Measurements from ENCODE around the gene RTBDN.
A peak's percentile ranks its signal among the peaks of the same experiment; 100 is the strongest.

Gene RTBDN

DNA sequence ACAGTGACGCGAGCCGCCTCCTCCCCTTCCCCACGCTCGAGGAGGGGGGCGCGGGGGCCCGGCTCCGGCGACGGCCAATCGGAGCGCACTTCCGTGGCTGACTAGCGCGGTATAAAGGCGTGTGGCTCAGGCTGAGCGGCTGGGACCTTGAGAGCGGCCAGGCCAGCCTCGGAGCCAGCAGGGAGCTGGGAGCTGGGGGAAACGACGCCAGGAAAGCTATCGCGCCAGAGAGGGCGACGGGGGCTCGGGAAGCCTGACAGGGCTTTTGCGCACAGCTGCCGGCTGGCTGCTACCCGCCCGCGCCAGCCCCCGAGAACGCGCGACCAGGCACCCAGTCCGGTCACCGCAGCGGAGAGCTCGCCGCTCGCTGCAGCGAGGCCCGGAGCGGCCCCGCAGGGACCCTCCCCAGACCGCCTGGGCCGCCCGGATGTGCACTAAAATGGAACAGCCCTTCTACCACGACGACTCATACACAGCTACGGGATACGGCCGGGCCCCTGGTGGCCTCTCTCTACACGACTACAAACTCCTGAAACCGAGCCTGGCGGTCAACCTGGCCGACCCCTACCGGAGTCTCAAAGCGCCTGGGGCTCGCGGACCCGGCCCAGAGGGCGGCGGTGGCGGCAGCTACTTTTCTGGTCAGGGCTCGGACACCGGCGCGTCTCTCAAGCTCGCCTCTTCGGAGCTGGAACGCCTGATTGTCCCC lies 42.9 kb downstream of the RTBDN start, which contains the start of gene JUNB:
TSS of gene JUNB (plus strand) at position 142 of the 706 bp plus-strand sequence. CDS start at position 428, 286 bp downstream.
- DNase-seq: peak; percentile 89 to 93

DNA sequence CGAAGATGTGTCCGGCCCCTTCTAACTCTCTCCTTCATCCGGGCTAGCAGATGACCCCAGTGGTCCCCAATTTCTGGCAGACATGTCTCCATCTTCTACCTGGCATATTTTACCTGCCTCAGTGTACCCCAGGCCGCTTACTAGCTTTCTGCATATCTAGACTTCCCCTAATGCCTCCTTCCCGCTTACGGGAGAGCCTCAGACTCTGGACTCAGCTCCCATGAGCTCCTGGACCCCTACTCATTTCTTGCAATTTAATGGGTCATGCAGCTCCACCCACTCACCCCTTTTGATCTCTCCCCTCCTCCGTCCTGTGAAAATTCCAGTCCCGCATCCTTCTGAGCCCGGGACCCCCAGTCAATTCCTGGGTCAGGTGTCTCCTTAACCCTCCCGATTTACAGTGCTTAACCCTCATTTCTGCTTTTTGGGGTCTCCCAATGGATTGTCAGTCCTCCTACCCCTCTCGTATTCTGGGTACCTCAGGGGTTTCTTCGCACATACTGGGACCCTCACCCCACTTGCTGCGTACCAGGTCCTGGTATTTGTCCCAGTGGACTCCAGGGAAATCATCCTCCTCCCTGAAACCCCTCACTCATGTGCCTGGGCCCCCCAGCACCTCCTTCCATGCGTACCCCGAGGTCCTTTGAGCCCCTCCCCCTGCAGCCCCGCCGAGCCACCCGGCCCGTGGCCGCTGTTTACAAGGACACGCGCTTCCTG lies 43.6 kb downstream of the RTBDN start:
- DNase-seq: no peak

DNA sequence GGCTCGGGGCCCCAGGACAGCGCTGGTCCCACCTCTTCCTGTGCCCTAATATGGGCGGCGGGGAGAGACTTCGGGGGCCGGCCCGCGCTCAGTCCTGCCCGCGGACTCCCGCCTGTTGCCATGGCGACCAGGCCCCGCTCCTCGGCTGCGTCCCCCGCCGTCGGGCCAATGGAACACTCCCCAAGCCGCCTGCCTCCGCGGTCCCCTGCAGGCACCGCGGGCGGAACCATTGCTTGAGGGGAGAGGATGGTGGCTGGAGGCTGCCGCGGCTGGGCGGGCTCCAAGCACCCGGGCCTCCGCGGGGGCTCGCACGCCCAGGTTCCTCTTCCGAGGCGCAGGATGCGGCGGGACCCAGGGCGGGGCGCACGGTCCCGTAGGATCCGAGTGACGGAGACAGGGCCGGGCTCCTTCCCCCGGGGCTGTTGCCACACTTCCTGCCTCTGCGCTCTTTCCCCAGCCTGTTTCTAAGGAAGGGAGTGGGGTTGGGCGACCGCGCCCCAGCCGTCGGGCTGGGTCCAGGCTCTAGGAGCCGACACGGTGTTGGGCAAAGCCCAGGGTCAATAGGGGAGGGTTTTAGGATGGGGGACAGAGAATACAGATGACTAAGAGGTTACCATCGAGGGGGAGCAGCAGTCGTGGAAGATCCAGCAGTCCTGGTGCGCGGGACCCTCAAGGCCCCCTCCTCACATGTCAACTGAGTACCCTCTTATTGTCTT lies 44.3 kb downstream of the RTBDN start:
- DNase-seq: peak; percentile 89 to 93

DNA sequence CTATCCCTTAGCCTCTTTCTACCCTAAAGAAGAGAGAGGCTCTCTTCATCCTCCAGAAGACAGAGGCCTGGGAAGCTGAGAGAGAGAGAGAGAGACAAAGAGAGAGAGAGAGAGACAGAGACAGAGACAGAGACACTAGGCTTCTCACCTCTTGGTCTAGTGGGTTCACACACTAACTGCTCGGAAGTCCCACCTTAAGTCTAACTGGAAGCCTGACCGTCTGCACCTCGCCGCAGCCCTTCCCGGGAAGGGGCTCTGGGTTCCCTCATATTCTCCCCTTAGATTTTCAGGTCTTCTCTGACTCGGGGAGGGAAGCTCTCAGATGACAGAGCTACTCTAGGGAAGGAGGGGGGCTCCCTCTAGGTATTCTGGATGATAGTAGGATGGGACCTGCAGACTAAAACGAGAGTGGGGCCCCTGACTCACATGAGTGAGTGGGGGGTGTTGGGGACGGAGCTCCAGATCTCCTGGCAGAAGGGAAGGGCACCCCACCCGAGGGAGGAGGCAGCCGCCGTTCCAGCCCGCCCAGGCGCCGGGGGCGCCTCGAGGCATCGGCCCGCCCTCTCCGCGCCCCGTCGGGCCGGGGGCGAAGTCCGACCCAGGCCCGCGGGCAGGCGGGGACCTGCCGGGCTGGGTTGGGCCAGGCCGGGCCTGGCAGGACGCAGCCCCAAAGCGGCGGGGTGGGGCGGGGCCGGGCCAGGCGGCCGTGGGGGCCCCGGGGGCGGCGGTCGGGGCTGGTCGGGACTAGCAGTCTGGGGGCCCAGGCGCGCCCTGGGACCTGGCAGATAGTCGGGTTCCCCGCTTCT lies 45.1 kb downstream of the RTBDN start:
- DNase-seq: no peak

DNA sequence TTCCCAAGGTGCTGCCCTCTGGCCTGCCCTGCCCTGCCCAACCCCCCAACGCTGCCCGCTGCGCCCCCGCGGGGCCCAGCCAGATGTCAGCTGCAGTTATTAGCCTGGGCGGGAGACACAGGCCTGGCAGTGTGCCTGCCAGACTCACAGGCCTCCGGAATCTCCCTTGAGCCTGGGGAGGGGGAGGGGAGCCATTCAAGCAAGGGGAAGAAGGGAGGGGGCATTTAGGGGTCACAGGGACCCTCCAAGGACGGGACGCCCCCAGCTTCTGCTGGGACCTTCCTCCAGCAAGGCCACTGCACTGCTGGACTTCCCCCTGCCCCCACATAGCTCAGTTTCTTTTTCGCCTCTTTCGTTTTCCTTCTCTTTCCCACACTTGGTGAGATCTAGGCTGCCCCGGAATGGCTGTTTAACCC lies 45.7 kb downstream of the RTBDN start:
- peak; percentile 27 to 33 for DNase-seq

DNA sequence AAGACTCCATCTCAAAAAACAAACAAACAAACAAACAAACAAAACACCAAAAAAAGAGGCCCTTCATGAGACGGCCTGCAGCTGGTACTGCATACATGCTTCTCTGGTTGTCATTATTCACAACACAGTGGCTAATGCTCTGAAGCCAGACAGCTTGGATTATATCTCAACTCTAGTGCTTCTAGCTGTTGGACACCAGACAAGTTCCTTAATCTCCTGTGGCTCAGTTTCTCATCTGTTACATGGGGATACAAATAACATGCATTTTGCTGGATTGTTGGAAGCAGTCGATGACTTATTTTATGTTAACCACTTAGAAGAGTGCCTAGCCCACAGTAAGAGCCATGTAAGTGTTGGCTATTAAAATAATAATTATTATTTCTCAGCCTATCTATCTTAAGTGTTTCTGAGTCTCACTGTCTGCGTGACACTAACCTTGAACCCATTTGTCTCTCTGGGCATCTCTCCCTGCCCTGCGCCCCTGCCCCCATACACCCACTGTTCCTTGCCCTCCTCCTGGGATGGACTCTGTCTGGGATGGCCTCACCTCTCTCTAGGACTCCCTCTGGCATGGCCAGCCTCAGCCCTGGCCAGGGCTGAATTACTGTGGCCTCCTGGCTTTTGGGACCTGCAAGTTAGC lies 46.2 kb downstream of the RTBDN start:
- no peak for DNase-seq

DNA sequence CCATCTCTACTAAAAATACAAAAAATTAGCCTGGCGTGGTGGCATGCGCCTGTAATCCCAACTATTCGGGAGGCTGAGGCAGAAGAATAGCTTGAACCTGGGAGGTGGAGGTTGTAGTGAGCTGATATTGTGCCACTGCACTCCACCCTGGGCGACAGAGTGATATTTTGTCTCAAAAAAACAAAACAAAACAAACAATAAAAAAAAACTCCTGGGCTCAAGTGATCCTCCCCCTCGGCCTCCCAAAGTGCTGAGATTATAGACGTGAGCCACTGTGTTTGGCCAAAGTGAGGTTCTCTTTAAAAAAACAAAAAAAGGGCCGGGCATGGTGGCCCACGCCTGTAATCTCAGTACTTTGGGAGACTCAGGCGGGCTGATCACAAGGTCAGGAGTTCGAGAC lies 46.9 kb downstream of the RTBDN start:
- DNase-seq: no peak

DNA sequence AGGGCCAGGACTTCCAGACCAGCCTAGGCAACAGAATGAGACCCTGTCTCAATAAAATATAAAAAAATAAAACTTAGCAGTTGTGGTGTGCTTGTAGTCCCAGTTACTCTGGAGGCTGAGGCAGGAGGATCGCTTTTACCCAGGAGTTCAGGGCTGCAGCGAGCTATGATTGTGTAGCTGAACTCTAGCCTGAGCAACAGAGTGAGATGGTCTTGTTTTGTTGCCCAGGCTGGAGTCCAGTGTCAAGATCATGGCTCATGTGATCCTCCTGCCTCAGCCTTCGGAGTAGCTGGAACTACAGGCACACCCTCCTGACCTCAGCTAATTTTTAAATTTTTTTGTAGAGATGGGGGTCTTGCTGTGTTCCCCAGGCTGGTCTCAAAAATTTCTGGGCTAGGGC lies 47.4 kb downstream of the RTBDN start:
- DNase-seq: no peak

DNA sequence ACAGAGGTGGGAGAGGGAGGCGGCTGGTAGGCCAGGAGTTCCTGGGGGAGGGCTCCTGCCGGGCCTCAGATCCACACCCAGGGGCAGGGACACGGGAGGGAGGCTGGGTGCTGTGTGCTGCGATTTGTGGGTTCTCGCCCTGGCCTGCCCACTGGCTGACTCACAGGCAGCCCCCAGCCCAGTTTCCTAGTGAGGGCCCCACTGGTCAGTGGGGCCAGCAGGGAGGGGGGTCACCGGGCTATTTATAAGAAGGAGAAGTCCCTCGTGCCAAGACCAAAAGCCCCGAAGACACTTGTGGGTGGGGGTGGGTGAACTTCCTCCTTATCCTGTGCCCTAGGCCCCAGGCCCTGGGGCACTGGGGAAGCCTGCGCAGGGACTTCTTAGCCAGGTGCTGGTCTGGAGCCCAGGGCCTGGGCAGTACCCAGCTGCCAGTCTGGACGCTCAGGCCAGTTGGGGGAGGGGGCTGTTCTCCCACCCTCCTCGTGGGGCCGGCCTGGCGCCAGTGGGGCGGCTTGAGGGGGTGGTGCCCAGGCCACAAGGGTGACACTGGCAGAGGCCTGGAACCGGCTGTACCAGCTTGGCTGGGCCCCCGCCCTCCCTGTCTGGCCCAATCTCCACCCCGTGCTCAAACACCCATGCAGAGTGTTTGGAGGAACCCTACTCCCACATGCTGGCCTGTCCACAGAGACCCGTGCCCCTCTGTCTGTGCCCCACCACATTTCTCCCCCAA lies 48.1 kb downstream of the RTBDN start:
- peak; percentile 53 to 59 for DNase-seq

DNA sequence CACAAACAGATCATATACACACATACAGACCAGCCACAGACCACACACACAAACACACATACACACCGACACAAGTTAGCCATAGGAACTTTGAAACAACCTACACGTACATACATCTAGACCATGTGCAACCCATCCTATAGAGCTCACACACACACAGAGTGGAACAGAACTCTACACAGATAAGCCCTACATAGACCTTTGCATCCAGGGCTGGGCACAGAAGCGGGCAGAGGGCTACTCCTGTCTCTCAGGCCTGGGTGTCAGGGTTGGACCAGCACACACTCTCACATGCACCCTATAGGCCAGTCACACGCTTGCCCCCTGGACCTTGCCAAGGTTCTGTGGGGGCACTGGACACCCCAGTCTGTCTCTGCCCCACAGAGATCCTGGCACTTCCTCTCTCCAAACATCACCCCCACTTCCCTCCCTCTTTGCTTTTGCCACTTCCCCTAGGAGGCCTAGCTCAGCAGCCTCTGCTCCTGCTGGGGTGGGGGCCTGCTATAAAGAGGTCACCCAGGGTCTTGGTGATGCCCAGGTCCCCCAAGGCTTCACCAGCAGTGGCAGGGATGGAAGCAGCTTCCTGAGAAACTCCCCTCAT lies 48.8 kb downstream of the RTBDN start:
- peak; percentile 44 to 59 for DNase-seq

DNA sequence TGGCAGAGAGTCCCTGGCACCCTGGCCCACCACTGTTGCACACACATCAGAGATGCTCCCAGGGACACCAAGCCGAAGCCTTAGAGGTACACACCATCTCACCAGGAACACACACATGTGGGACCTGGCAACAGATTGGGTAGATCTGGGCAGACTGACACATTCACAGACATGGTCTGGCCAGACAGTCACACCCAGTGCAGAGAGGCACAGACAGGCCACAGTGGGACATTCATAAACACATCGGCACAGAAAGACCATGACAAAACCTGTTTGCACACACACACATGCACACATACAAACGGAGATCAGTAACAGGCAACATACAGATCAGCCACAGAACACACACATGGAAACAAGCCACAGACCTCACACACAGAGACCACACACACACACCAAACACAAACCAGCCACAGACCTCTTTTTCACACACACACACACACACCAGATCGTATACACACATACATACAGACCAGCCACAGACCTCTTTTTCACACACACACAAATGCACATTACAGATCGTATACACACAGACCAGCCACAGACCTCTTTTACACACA lies 49.4 kb downstream of the RTBDN start:
- DNase-seq: no peak

DNA sequence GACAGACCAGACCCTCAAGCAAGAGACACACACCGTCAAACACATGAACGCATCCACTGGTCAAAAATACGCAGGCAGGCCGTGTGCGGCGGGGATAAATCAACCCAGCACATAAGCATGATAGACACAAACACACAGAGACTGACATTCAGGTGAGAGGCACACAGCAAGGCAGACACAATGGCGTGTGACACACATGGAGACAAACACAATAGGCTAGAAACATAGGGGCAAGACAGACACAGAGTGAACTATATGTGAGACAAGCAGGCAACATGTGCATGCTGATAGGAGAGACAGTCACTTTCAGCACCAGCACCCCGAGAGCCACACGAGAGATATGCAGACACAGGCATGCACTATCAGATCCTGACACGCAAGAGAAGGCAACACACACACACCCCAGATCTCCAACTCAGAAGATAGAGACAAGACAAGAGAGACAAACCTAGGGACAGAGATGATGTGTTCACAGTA lies 49.9 kb downstream of the RTBDN start:
- no peak for DNase-seq

DNA sequence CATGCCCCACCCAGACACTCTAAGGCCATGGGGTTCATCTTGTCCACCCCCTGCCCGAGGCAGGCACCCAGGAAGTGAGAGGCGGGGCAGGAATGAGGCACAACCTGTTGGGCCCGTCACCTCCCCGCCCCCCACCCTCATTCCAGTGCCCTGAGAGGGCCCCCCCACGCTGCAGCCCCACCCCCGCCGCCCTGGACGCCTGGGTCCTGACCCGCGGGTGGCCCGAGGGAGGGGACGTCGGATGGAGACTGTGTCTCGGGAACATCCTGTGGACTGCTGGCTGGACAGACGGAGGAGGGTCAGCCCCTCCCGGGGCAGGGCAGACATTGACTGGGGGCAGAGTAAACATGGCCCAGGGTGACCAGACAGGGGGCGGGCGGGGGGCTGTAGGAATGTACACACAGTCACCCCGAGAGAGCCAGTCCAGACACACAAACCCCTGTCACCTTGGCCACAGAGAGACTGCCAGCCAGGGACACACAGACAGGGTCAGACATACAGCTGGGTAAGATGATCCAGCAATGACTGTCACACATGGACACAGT lies 50.5 kb downstream of the RTBDN start:
- DNase-seq: no peak

DNA sequence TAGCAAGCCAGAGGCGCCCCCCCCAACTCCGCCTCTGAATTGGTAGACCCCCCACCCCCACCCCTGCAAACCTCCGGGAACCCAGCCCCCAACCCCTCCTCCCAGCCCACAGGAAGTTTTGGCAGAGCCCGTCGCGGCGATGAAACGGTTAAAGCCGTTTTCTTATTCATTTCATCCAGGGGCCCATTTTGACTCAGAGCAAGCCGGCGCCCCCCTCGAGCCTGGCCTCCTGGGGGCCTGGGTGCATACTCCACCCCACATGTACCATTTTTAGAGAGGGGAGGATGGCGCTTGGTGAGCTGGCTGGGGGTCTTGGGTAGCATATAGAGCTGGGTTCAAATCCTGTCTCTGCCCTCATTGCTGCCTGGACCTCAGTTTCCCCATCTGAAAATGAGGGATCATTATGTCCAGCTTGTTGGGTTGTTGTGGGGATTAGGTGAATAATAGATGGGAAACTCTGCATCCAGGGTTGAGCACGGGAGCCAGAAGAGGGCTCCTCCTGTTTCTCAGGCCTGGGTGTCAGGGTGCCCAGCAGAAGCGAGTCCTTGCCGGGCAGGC lies 51.0 kb downstream of the RTBDN start:
- no peak for DNase-seq

DNA sequence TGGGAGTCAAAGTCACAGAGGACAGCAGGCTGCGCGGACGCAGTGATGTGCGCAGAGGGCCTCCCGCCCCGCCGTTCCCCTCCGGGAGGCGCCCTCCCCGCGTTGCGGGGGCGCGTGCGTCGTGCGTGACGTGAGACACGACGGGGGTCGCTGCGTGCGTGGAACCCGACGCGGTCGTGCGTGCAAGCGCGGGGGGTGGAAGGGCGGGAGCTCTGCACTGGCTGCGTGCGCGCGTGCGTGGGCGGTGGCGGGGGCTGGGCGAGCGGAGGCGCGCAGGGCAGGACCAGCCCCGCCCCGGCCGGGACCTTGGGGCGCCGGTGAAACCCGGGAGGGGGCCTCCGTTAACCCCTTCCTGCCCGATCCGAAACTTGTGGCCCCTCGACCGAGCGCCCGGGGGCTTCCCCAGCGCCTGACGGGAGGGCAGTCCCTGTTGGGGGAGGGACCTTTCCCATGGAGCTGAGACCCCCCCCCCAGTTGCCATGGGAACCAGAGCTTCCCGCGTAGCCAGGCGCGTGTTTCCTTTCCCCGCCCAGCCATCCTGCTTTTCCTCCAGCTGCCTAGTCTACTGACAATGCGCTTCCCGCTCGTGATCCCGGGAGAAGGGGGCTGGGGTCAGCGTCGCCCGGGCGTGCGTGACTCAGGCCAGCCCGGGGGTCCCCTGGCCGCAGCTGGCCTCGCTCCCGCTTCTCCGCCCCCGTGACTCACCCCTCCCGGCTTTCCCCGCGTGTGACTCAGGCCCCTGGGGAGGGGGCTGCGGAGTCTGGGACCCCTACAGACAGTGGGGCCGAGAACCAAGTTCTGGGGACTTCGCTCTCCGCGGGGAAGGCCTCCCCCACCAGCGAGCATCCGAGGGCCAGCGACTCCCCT lies 51.7 kb downstream of the RTBDN start:
- peak; percentile 52 to 81 for DNase-seq

DNA sequence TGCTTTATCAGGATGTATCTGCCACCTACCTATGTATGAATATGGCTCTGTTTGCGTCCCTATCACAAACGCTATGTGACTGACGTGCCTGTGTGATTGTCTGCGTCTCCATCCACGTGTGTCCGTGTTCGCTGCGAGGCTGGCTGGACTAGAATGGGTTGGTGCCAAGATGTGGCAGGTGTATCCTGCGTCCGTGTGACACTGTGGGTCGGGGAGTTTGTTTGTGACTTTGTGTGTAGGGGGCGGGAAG lies 52.3 kb downstream of the RTBDN start:
- DNase-seq: peak in 1 of 2 donors; percentile 52

DNA sequence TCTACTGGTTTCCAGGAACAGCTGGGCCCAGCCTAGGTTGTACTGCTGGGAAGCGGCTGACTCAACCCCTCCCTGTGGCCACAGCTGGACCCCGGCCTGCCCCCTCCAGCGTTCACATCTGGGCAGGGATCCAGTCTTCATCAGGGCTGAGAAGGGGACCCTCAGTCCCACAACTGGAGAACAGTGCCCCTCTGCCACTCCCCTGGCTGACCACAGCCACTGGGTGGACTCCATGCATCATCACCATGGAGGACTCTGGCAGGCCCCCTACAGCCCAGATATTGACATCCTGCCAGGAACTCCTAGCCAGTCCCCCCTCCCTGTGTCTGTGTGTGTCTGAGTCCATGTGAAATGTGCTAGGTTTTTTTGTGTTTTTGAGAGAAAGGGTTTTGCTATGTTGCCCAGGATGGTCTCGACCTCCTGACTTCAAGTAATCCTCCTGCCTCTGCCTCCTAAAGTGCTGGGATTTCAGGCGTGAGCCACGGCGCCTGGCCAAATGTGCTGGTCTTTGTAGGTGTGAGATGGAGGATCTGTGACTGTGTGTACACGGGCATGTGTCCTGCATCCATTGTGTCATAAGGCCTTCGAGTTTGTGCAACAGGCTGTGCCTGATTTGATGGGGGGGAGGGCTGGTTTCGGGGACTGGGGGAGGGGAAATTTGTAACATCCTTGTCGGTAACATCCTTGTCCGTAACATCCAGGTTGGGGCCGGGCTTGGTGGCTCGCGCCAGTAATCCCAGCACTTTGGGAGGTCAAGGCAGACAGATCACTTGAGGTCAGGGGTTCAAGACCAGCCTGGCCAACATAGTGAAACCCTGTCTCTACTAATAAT lies 55.0 kb downstream of the RTBDN start:
- no peak for DNase-seq

DNA sequence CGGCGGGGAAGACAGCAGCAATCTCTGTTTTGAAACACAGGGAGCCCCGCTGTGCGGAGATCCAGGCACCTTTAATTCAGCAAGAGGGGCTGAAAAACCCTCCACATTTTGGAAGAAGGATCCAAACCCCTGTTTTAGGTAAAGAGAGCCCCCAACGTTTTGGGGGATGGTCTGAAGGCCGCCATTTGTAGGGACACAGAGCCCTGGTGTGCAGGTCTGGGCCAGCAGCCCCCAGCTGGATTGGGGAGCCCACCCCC lies 55.5 kb downstream of the RTBDN start:
- DNase-seq: no peak

All from bone marrow (tissue), 2 donors.